Measurements from ENCODE around the gene PVR. TPM values are rescaled to one million over a fixed set of nuclear protein-coding genes. Genes with fewer than 3 reads are reported as not detected.

PVR gene
- total RNA-seq, 1 donor = 156 TPM

DNA sequence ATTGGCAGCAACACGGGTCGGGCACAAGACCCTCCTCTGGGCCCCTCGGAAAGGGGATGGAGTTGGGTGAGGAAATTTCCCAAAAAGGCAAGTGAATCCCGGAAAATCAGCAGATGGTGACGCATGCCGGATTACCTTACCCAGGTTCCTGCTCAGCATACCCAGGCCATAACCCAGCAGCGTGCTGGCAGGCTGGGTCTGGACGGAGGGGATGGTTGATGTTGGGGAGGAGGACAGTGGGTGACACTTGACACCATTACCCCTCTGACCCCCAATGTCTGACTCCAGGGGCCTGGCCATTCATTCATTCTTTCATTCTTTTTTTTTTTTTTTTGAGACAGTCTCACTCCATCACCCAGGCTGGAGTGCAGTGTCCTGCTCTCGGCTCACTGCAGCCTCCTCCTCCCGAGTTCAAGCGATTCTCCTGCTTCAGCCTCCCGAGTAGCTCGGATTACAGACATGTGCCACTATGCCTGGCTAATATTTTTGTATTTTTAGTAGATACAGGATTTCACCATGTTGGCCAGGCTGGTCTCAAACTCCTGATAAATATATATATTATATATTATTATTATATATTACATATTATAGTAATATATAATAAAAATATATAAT lies 799 bp downstream of the PVR start:
- peak; percentile 61 for DNase-seq (ENCODE audit: low read depth)
- TF ChIP-seq, protein P1, sequence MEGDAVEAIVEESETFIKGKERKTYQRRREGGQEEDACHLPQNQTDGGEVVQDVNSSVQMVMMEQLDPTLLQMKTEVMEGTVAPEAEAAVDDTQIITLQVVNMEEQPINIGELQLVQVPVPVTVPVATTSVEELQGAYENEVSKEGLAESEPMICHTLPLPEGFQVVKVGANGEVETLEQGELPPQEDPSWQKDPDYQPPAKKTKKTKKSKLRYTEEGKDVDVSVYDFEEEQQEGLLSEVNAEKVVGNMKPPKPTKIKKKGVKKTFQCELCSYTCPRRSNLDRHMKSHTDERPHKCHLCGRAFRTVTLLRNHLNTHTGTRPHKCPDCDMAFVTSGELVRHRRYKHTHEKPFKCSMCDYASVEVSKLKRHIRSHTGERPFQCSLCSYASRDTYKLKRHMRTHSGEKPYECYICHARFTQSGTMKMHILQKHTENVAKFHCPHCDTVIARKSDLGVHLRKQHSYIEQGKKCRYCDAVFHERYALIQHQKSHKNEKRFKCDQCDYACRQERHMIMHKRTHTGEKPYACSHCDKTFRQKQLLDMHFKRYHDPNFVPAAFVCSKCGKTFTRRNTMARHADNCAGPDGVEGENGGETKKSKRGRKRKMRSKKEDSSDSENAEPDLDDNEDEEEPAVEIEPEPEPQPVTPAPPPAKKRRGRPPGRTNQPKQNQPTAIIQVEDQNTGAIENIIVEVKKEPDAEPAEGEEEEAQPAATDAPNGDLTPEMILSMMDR (IDR thresholded peaks at IDR 0.05; ENCODE audit: insufficient read depth, low read depth, low read length) = no peak
- H3K4me3 ChIP-seq (ENCODE audit: low read depth, low read length) = peak overlapping the region; percentile 91

DNA sequence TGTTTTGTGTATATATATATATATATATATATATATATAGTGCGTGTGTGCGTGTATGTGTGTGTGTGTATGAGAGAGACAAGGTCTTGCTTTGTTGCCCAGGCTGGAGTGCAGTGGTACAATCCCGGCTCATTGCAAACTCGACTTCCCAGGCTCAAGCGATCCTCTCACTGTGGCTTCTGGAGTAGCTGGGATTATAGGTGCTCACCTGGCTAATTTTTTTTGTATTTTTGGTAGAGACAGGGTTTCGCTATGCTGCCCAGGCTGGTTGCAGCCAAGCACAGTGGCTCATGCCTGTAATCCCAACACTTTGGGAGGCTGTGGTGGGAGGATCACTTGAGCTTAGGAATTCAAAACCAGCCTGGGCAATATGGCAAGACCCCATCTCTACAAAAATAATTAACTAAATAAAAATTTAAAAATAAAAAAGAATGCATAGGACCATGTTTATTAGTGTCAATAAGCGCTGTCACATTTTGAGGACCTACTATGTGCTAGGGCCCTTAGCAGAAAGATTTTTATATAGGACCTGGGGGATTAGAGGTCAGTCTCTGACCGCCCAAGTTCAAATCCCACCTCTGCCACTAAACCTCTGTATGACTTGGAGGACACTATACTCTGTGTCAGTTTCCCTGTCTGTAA lies 1.8 kb downstream of the PVR start:
- H3K4me3 ChIP-seq (ENCODE audit: low read depth, low read length) = peak overlapping the region; percentile 47
- DNase-seq (ENCODE audit: low read depth) = no peak

DNA sequence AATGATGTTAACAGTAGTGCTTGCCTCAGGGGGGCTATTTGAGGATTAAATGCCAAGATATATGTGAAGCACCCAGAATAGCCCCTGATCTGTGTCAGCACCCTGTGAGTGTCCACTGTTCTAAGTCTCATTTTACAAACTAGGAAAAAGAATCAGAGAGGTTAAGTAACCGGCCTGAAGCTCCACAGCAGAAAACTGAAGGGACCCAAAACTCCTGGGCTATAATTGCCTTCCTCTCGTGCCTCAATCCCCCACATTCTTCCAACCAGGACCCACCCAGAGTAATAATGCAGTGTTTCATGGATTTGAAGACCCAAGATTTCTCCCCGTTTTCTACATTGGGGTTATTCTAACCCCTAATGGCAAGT lies 2.3 kb downstream of the PVR start:
- peak overlapping the region; percentile 47 for H3K4me3 ChIP-seq (ENCODE audit: low read depth, low read length)
- TF ChIP-seq, protein P1 (IDR thresholded peaks at IDR 0.05; ENCODE audit: insufficient read depth, low read depth, low read length) = no peak
- no peak for DNase-seq (ENCODE audit: low read depth)

More for the DNA sequence above, 1.8 kb downstream of the PVR start:
- TF ChIP-seq, protein P1 (IDR thresholded peaks at IDR 0.05; ENCODE audit: insufficient read depth, low read depth, low read length) = no peak

DNA sequence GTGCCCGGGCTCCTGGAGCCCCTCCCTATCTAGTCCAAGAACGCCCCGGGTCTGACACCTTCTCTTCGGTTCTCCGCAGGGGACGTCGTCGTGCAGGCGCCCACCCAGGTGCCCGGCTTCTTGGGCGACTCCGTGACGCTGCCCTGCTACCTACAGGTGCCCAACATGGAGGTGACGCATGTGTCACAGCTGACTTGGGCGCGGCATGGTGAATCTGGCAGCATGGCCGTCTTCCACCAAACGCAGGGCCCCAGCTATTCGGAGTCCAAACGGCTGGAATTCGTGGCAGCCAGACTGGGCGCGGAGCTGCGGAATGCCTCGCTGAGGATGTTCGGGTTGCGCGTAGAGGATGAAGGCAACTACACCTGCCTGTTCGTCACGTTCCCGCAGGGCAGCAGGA lies 3.4 kb downstream of the PVR start:
- H3K4me3 ChIP-seq (ENCODE audit: low read depth, low read length) = no peak overlapping the region
- TF ChIP-seq, protein P1 (IDR thresholded peaks at IDR 0.05; ENCODE audit: insufficient read depth, low read depth, low read length) = no peak
- DNase-seq (ENCODE audit: low read depth) = no peak

DNA sequence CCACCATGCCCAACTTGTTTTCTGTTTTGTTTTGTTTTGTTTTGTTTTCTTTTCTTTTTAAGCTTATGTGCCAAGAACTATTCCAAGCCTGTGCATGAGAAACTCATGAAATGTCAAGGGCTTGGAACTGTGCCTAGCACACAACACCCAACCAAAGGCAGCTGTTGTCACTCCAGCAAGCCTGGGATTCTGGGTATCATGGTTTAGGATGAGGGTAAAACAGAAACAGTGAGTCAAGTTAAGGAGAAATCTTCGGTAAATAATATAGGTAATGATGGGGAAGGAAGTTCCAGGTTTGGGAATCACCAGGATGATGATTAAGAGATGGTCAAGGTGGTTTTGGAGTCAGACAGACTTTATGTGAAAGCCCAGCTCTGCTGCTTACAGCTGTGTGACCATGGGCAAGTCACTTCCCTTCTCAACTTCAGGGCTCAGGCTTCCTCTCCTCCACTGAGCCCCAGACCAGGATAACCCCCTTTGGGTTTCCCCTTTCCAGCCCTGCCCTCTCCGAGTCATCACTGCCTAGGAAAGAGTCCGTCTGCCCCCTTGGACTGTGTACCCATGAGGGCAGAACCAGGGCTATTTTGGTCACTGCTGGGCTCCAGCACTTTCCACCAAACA lies 5.0 kb downstream of the PVR start:
- DNase-seq (ENCODE audit: low read depth) = peak; percentile 80
- no peak overlapping the region for H3K4me3 ChIP-seq (ENCODE audit: low read depth, low read length)
- TF ChIP-seq, protein P1 (IDR thresholded peaks at IDR 0.05; ENCODE audit: insufficient read depth, low read depth, low read length) = no peak

DNA sequence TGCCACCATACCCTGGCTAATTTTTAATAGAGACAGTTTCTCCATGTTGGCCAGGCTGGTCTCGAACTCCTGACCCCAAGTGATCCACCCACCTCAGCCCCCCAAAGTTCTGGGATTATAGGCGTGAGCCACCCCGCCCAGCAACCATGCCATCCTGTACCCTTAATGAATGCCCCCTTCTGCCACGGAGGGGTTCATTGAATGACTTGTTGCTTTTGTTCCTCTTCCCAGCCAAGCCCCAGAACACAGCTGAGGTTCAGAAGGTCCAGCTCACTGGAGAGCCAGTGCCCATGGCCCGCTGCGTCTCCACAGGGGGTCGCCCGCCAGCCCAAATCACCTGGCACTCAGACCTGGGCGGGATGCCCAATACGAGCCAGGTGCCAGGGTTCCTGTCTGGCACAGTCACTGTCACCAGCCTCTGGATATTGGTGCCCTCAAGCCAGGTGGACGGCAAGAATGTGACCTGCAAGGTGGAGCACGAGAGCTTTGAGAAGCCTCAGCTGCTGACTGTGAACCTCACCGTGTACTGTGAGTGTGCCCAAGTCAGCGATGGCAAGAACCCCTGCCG lies 6.0 kb downstream of the PVR start:
- TF ChIP-seq, protein P1 (IDR thresholded peaks at IDR 0.05; ENCODE audit: insufficient read depth, low read depth, low read length) = no peak
- DNase-seq (ENCODE audit: low read depth) = no peak
- H3K4me3 ChIP-seq (ENCODE audit: low read depth, low read length) = no peak overlapping the region

All from fibroblast of villous mesenchyme (primary cell).